HEK293 (cell line): ENCODE results near the gene DNAJC2.

ENCODE experiments used
- BCL11A ChIP-seq: fragments of 450-650 bp; formaldehyde crosslinking; IDR thresholded peaks from 2 replicates; pipeline ENCODE4 v1.5.1; 2016; ENCODE audit warnings: low read depth, missing biosample characterization, missing genetic modification characterization
- HOXD13 ChIP-seq: sonication (generic); formaldehyde crosslinking; IDR thresholded peaks from 2 replicates; pipeline ENCODE4 v1.8.0; 2022; ENCODE audit warnings: missing genetic modification reagents, borderline replicate concordance
- IKZF3 ChIP-seq: fragments of 450-650 bp; IDR thresholded peaks from 2 replicates; pipeline ENCODE4 v1.5.0; 2018; ENCODE audit warnings: missing biosample characterization, mild to moderate bottlenecking, missing genetic modification characterization, moderate library complexity
- KLF7 ChIP-seq: fragments of 450-650 bp; formaldehyde crosslinking; IDR thresholded peaks from 2 replicates; pipeline ENCODE4 v1.5.1; 2016; ENCODE audit warnings: missing biosample characterization, missing genetic modification characterization, borderline replicate concordance
- KLF8 ChIP-seq: fragments of 450-650 bp; formaldehyde crosslinking; IDR thresholded peaks from 2 replicates; pipeline ENCODE4 v1.5.1; 2016; ENCODE audit warnings: missing biosample characterization, missing genetic modification characterization
- KLF9 ChIP-seq: fragments of 450-650 bp; formaldehyde crosslinking; IDR thresholded peaks from 2 replicates; pipeline ENCODE4 v1.5.1; 2016; ENCODE audit warnings: missing biosample characterization, missing genetic modification characterization, low read depth
- MYNN ChIP-seq: fragments of 450-650 bp; formaldehyde crosslinking; IDR thresholded peaks from 2 replicates; pipeline ENCODE4 v1.5.1; 2016; ENCODE audit warnings: missing biosample characterization, missing genetic modification characterization, borderline replicate concordance
- PRDM1 ChIP-seq: fragments of 450-650 bp; formaldehyde crosslinking; IDR thresholded peaks from 2 replicates; pipeline ENCODE4; 2016; ENCODE audit warnings: missing biosample characterization, missing genetic modification characterization
- SCRT2 ChIP-seq: fragments of 450-650 bp; formaldehyde crosslinking; IDR thresholded peaks from 2 replicates; pipeline ENCODE4 v1.5.1; 2016; ENCODE audit warnings: missing biosample characterization, missing genetic modification characterization
- SP3 ChIP-seq: fragments of 450-650 bp; formaldehyde crosslinking; IDR thresholded peaks from 2 replicates; pipeline ENCODE4 v1.5.1; 2016; ENCODE audit warnings: missing biosample characterization, missing genetic modification characterization
- ZBTB1 ChIP-seq: fragments of 450-650 bp; formaldehyde crosslinking; IDR thresholded peaks from 2 replicates; pipeline ENCODE4 v1.5.1; 2016; ENCODE audit warnings: missing biosample characterization, missing genetic modification characterization
- ZBTB48 ChIP-seq: fragments of 450-650 bp; formaldehyde crosslinking; IDR thresholded peaks from 2 replicates; pipeline ENCODE4 v1.5.1; 2016; ENCODE audit warnings: missing biosample characterization, missing genetic modification characterization
- ZFP69B ChIP-seq: fragments of 450-650 bp; formaldehyde crosslinking; IDR thresholded peaks from 2 replicates; pipeline ENCODE4 v1.5.1; 2016; ENCODE audit warnings: missing biosample characterization, missing genetic modification characterization
- ZNF133 ChIP-seq: fragments of 450-650 bp; formaldehyde crosslinking; IDR thresholded peaks from 2 replicates; pipeline ENCODE4 v1.5.1; 2016; ENCODE audit warnings: missing biosample characterization, missing genetic modification characterization
- ZNF157 ChIP-seq: fragments of 450-650 bp; formaldehyde crosslinking; IDR thresholded peaks from 2 replicates; pipeline ENCODE4 v1.5.1; 2016; ENCODE audit warnings: missing biosample characterization, missing genetic modification characterization
- ZNF248 ChIP-seq: fragments of 450-650 bp; formaldehyde crosslinking; IDR thresholded peaks from 2 replicates; pipeline ENCODE4 v1.5.1; 2017; ENCODE audit warnings: missing biosample characterization, missing genetic modification characterization
- ZNF324 ChIP-seq: fragments of 450-650 bp; formaldehyde crosslinking; IDR thresholded peaks from 2 replicates; pipeline ENCODE4 v1.5.1; 2016; ENCODE audit warnings: missing biosample characterization, missing genetic modification characterization
- ZNF391 ChIP-seq: fragments of 450-650 bp; formaldehyde crosslinking; IDR thresholded peaks from 2 replicates; pipeline ENCODE4 v1.5.1; 2016; ENCODE audit warnings: low read depth, missing biosample characterization, missing genetic modification characterization, borderline replicate concordance
- ZNF549 ChIP-seq: fragments of 450-650 bp; IDR thresholded peaks from 2 replicates; pipeline ENCODE4 v1.5.1; 2018; ENCODE audit warnings: missing biosample characterization, missing genetic modification characterization, mild to moderate bottlenecking, inconsistent platforms, moderate library complexity
- ZNF558 ChIP-seq: fragments of 450-650 bp; formaldehyde crosslinking; IDR thresholded peaks from 2 replicates; pipeline ENCODE4 v1.5.1; 2016; ENCODE audit warnings: missing biosample characterization, missing genetic modification characterization
- ZNF624 ChIP-seq: fragments of 450-650 bp; formaldehyde crosslinking; IDR thresholded peaks from 2 replicates; pipeline ENCODE4 v1.5.1; 2017; ENCODE audit warnings: missing biosample characterization, missing genetic modification characterization
- ZNF654 ChIP-seq: fragments of 450-650 bp; formaldehyde crosslinking; IDR thresholded peaks from 2 replicates; pipeline ENCODE4 v1.5.1; 2016; ENCODE audit warnings: low read depth, missing biosample characterization, missing genetic modification characterization
- ZNF707 ChIP-seq: fragments of 450-650 bp; formaldehyde crosslinking; IDR thresholded peaks from 2 replicates; pipeline ENCODE4 v1.5.1; 2016; ENCODE audit warnings: missing biosample characterization, missing genetic modification characterization
- ZNF76 ChIP-seq: fragments of 450-650 bp; formaldehyde crosslinking; IDR thresholded peaks from 2 replicates; pipeline ENCODE4; 2016; ENCODE audit warnings: low read depth, missing biosample characterization, missing genetic modification characterization, borderline replicate concordance
- ZNF776 ChIP-seq: fragments of 450-650 bp; formaldehyde crosslinking; IDR thresholded peaks from 2 replicates; pipeline ENCODE4 v1.5.0; 2017; ENCODE audit warnings: missing biosample characterization, missing genetic modification characterization, borderline replicate concordance
- ZNF830 ChIP-seq: fragments of 450-650 bp; IDR thresholded peaks from 2 replicates; pipeline ENCODE4 v1.5.0; 2018; ENCODE audit warnings: missing biosample characterization, missing genetic modification characterization, low read depth, mild to moderate bottlenecking, moderate library complexity
- TF ChIP-seq, protein P1 (sequence below): fragments of 450-650 bp; formaldehyde crosslinking; IDR thresholded peaks from 2 replicates; pipeline ENCODE4 v1.5.1; 2016; ENCODE audit warnings: missing biosample characterization, missing genetic modification characterization, low read depth
- TF ChIP-seq, protein P2 (sequence below): fragments of 450-650 bp; formaldehyde crosslinking; IDR thresholded peaks from 2 replicates; pipeline ENCODE4 v1.5.1; 2017; ENCODE audit warnings: missing biosample characterization, missing genetic modification characterization
- TF ChIP-seq, protein P3 (sequence below): fragments of 450-650 bp; formaldehyde crosslinking; IDR thresholded peaks from 2 replicates; pipeline ENCODE4 v1.5.1; 2016; ENCODE audit warnings: missing biosample characterization, missing genetic modification characterization
- TF ChIP-seq, protein P4 (sequence below): fragments of 450-650 bp; formaldehyde crosslinking; IDR thresholded peaks from 2 replicates; pipeline ENCODE4 v1.5.1; 2017; ENCODE audit warnings: missing biosample characterization, missing genetic modification characterization
- TF ChIP-seq, protein P5 (sequence below): fragments of 450-650 bp; formaldehyde crosslinking; IDR thresholded peaks from 2 replicates; pipeline ENCODE4 v1.5.1; 2017; ENCODE audit warnings: missing biosample characterization, missing genetic modification characterization

Gene DNAJC2

DNA sequence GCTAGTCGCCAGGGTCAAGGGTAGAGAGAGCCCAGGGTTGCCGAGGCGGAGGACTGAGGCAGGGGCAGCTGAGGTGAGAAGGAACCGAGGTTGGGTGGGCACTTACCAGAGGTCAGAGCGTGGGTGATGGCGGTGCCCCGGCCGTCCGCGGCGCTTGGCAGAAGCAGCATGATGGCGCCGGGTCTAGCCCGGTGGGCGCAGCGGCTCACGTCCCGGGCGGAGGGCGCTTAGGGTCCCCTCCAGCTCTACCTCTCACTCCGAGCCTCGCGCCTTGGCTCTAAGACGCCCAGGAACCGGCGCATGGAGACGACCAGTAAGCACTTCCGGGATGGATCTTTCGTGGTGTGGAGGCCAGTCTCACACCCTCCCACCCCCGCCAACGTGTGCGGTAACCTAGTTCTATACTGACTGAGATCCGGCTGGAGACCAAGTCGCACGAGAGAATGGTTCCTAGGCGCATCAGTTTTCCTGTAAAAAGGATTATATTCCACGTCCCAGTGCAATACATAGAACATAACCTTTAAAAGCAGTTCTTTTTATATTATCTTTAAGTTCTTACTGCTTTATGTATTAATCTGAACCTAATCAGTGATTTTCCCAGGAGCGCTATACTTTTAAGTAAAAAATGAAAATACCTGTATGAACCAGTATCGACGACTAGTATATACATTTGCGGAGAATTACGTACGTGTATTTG, at the start of gene DNAJC2 (continued):
- TF ChIP-seq, protein P1, sequence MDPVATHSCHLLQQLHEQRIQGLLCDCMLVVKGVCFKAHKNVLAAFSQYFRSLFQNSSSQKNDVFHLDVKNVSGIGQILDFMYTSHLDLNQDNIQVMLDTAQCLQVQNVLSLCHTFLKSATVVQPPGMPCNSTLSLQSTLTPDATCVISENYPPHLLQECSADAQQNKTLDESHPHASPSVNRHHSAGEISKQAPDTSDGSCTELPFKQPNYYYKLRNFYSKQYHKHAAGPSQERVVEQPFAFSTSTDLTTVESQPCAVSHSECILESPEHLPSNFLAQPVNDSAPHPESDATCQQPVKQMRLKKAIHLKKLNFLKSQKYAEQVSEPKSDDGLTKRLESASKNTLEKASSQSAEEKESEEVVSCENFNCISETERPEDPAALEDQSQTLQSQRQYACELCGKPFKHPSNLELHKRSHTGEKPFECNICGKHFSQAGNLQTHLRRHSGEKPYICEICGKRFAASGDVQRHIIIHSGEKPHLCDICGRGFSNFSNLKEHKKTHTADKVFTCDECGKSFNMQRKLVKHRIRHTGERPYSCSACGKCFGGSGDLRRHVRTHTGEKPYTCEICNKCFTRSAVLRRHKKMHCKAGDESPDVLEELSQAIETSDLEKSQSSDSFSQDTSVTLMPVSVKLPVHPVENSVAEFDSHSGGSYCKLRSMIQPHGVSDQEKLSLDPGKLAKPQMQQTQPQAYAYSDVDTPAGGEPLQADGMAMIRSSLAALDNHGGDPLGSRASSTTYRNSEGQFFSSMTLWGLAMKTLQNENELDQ (tag by site-specific recombination): no peak
- no peak for TF ChIP-seq ZNF707 (tag by site-specific recombination)
- 0 out of 2 replicates have a peak, but pooled peaks have one; percentile 10 for TF ChIP-seq MYNN (tag by site-specific recombination)
- TF ChIP-seq HOXD13 (CRISPR knock-in tag): peak; percentile 42; the same call in 1 of the 2 replicates
- no peak for TF ChIP-seq ZNF654 (tag by site-specific recombination)
- peak; percentile 52 for TF ChIP-seq SCRT2 (tag by site-specific recombination)
- TF ChIP-seq ZNF558 (tag by site-specific recombination): no peak
- TF ChIP-seq, protein P2, sequence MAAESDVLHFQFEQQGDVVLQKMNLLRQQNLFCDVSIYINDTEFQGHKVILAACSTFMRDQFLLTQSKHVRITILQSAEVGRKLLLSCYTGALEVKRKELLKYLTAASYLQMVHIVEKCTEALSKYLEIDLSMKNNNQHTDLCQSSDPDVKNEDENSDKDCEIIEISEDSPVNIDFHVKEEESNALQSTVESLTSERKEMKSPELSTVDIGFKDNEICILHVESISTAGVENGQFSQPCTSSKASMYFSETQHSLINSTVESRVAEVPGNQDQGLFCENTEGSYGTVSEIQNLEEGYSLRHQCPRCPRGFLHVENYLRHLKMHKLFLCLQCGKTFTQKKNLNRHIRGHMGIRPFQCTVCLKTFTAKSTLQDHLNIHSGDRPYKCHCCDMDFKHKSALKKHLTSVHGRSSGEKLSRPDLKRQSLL (tag by site-specific recombination): peak; percentile 95
- TF ChIP-seq ZNF76 (tag by site-specific recombination): peak; percentile 44; the same call in 1 of the 2 replicates
- TF ChIP-seq, protein P3, sequence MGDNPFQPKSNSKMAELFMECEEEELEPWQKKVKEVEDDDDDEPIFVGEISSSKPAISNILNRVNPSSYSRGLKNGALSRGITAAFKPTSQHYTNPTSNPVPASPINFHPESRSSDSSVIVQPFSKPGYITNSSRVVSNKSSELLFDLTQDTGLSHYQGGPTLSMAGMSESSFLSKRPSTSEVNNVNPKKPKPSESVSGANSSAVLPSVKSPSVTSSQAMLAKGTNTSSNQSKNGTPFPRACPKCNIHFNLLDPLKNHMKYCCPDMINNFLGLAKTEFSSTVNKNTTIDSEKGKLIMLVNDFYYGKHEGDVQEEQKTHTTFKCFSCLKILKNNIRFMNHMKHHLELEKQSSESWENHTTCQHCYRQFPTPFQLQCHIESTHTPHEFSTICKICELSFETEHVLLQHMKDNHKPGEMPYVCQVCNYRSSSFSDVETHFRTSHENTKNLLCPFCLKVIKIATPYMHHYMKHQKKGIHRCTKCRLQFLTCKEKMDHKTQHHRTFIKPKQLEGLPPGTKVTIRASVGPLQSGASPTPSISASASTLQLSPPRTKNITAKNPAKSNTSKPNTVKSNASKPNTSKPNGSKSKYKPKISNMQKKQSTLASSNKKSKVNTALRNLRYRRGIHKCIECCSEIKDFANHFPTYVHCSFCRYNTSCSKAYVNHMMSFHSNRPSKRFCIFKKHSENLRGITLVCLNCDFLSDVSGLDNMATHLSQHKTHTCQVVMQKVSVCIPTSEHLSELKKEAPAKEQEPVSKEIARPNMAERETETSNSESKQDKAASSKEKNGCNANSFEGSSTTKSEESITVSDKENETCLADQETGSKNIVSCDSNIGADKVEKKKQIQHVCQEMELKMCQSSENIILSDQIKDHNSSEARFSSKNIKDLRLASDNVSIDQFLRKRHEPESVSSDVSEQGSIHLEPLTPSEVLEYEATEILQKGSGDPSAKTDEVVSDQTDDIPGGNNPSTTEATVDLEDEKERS (tag by site-specific recombination): 0 out of 2 replicates have a peak, but pooled peaks have one; percentile 54
- TF ChIP-seq ZNF549 (tag by site-specific recombination): no peak
- peak; percentile 84 for TF ChIP-seq ZBTB48
- no peak for TF ChIP-seq ZNF830 (tag by site-specific recombination)
- TF ChIP-seq SP3: peak; percentile 53
- TF ChIP-seq, protein P4, sequence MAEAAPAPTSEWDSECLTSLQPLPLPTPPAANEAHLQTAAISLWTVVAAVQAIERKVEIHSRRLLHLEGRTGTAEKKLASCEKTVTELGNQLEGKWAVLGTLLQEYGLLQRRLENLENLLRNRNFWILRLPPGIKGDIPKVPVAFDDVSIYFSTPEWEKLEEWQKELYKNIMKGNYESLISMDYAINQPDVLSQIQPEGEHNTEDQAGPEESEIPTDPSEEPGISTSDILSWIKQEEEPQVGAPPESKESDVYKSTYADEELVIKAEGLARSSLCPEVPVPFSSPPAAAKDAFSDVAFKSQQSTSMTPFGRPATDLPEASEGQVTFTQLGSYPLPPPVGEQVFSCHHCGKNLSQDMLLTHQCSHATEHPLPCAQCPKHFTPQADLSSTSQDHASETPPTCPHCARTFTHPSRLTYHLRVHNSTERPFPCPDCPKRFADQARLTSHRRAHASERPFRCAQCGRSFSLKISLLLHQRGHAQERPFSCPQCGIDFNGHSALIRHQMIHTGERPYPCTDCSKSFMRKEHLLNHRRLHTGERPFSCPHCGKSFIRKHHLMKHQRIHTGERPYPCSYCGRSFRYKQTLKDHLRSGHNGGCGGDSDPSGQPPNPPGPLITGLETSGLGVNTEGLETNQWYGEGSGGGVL (tag by site-specific recombination): peak; percentile 52
- peak; percentile 25; the same call in 1 of the 2 replicates for TF ChIP-seq KLF7 (tag by site-specific recombination)
- no peak for TF ChIP-seq ZNF157 (tag by site-specific recombination)
- no peak for TF ChIP-seq ZNF776
- peak; percentile 73; the same call in 1 of the 2 replicates for TF ChIP-seq KLF9
- peak; percentile 82 for TF ChIP-seq KLF8 (tag by site-specific recombination)
- TF ChIP-seq ZBTB1 (tag by site-specific recombination): peak; percentile 98
- TF ChIP-seq ZNF133 (tag by site-specific recombination): no peak
- peak; percentile 85 for TF ChIP-seq ZNF324 (tag by site-specific recombination)
- peak; percentile 63; the same call in 1 of the 2 replicates for TF ChIP-seq ZFP69B (tag by site-specific recombination)
- TF ChIP-seq ZNF624 (tag by site-specific recombination): no peak
- peak; percentile 49; the same call in 1 of the 2 replicates for TF ChIP-seq IKZF3 (tag by site-specific recombination)
- TF ChIP-seq ZNF391: peak; percentile 89
- TF ChIP-seq, protein P5, sequence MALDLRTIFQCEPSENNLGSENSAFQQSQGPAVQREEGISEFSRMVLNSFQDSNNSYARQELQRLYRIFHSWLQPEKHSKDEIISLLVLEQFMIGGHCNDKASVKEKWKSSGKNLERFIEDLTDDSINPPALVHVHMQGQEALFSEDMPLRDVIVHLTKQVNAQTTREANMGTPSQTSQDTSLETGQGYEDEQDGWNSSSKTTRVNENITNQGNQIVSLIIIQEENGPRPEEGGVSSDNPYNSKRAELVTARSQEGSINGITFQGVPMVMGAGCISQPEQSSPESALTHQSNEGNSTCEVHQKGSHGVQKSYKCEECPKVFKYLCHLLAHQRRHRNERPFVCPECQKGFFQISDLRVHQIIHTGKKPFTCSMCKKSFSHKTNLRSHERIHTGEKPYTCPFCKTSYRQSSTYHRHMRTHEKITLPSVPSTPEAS (tag by site-specific recombination): peak; percentile 70
- no peak for TF ChIP-seq BCL11A (tag by site-specific recombination)
- TF ChIP-seq PRDM1 (tag by site-specific recombination): no peak
- TF ChIP-seq ZNF248: no peak
- TF ChIP-seq, all 188 proteins: peak for 80
